NB4 (cell line): ENCODE results near the gene CATSPERB.

Source experiments
- DNase-seq: peaks from one replicate; pipeline ENCODE4 v3.0.0; 2010; ENCODE audit warnings: low read depth
- H3K4me3 ChIP-seq: one replicate; pipeline ENCODE4 v1.5.1; 2011; ENCODE audit warnings: mild to moderate bottlenecking, low read depth, low read length, moderate library complexity
- MYC ChIP-seq: IDR thresholded peaks from 2 replicates; pipeline ENCODE4 v1.6.1; 2011; ENCODE audit warnings: low read depth, low read length
- POLR2A ChIP-seq: IDR thresholded peaks from 2 replicates; pipeline ENCODE4 v1.6.1; 2011; ENCODE audit warnings: mild to moderate bottlenecking; ENCODE audit not compliant: insufficient read length; ENCODE audit errors: extremely low read depth
- TF ChIP-seq, protein P1 (sequence below): IDR thresholded peaks from one replicate; pipeline ENCODE4 v1.5.1; 2012; ENCODE audit warnings: low read depth, low read length
- TF ChIP-seq, protein P2 (sequence below): IDR thresholded peaks from 2 replicates; pipeline ENCODE4 v1.6.1; 2011; ENCODE audit warnings: low read depth, low read length

CATSPERB gene, protein sequence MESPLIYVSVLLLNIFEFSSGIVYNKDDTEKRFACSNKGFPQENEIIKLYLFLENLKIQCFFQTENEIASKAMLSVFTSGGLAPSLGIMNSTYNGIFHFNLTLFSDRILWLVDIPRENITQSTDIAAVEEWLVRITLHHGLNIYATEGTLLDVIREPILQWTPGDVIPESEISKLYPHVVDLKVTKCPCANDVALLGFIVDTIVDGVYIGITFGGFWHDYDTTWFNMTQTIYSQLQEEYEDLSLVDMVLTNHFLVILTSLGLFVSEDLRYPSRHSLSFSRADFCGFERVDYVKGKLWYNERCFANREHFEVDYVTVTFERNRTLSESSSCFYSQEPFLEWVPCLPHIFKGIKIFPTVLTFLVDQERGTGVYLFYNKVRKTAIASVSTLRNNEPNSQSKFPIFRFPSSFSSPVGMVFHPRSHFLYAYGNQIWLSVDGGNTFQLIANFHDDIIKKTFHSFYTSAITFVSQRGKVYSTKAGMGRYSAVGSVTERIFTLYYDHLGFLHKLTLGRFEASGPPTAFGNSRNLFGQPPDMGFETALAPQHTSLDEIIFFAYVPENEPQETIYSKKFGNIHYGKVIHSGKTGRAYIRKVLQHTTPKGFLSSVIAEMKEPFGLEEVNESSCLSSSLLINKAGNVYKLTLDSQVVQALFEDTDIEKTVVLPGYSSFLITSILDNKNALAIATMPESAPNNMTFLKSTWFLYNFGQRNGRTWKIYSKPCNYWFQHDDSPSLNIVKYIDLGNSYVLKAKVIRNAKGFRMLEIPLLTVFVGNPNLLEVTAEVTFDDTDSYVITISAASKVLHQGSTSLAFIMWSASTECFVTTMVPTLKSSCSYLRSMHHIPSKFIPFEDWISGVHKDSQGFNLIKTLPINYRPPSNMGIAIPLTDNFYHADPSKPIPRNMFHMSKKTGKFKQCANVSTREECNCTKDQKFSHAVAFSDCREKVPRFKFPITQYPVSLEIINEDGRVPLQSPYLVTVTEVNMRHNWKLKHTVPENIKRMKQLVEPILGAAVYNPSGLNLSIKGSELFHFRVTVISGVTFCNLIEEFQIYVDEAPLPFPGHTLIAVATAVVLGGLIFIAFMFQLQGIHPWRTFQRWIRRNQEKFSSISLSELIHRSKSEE

DNA sequence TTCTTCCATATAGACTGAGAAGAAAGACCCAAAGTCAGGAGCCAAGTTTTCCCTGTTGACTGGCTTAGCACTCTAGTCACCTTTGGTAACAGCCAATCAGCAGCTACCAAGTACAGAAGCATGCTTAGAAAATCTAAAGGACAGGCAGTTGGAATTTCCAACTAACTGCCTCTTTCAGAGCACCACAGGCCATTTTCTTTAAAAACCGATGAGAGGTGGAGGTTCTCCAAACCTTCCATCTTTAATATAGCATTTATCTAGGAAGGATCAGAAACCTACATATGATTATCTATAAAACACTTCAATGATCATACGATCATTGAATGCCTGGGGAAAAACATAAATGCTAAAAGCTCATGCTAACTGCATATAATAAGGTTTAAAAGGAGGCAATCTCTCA is at the start of gene CATSPERB:
TSS of gene CATSPERB (minus strand) at position 101 of the 400 bp plus-strand sequence. CDS start 2,607 bp downstream, outside the sequence.
- TF ChIP-seq MYC, result no peak
- TF ChIP-seq, protein P1, sequence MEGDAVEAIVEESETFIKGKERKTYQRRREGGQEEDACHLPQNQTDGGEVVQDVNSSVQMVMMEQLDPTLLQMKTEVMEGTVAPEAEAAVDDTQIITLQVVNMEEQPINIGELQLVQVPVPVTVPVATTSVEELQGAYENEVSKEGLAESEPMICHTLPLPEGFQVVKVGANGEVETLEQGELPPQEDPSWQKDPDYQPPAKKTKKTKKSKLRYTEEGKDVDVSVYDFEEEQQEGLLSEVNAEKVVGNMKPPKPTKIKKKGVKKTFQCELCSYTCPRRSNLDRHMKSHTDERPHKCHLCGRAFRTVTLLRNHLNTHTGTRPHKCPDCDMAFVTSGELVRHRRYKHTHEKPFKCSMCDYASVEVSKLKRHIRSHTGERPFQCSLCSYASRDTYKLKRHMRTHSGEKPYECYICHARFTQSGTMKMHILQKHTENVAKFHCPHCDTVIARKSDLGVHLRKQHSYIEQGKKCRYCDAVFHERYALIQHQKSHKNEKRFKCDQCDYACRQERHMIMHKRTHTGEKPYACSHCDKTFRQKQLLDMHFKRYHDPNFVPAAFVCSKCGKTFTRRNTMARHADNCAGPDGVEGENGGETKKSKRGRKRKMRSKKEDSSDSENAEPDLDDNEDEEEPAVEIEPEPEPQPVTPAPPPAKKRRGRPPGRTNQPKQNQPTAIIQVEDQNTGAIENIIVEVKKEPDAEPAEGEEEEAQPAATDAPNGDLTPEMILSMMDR, result no peak
- no peak for DNase-seq
- no peak within 1 kb of the TSS for H3K4me3 ChIP-seq

DNA sequence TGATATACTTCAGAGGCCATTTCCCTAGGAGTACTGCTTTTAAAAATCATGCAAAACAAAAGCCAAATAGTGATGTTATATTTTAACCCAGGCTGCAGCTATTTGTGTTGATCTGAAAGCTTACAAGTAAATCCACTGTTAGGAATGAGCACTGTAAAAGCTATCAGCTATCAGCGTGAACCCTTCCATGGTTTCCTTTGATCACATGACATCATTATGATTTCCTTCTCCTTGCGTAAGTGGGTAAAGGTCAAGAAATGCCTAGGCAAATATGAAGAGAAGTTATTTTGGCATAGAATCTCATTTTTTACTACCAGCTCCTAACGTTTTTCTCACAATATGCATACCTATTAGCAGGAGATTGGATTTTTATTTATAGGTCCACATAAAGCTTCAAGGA is 48.6 kb upstream of the CATSPERB start:
- H3K4me3 ChIP-seq, result no peak overlapping the region
- TF ChIP-seq, protein P1, result no peak
- TF ChIP-seq POLR2A, result no peak
- no peak for TF ChIP-seq MYC
- TF ChIP-seq, protein P2, sequence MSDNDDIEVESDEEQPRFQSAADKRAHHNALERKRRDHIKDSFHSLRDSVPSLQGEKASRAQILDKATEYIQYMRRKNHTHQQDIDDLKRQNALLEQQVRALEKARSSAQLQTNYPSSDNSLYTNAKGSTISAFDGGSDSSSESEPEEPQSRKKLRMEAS, result no peak
- peak; percentile 8 for DNase-seq

DNA sequence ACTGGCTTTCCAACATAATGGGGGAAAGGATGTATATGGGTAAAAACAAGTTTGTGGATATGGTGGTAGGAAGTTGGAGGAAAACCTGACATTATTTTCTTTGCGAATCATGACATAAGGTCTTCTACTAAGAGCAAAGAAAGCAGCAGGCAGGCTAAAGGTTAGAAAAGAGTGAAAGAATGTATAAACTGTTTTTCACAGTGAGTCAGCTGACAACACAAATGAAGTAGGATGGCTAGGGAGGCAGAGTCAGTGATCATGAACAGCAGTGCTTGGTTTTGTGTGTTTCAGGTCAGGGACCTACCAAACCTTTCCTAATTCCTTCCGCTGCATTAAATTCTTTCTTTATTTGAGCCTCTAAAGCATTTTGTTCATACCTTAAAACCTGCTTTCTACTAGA is 46.3 kb upstream of the CATSPERB start:
- DNase-seq, result no peak
- TF ChIP-seq, protein P1, result no peak
- no peak for TF ChIP-seq POLR2A
- no peak for TF ChIP-seq MYC
- TF ChIP-seq, protein P2, result no peak
- H3K4me3 ChIP-seq, result no peak overlapping the region

DNA sequence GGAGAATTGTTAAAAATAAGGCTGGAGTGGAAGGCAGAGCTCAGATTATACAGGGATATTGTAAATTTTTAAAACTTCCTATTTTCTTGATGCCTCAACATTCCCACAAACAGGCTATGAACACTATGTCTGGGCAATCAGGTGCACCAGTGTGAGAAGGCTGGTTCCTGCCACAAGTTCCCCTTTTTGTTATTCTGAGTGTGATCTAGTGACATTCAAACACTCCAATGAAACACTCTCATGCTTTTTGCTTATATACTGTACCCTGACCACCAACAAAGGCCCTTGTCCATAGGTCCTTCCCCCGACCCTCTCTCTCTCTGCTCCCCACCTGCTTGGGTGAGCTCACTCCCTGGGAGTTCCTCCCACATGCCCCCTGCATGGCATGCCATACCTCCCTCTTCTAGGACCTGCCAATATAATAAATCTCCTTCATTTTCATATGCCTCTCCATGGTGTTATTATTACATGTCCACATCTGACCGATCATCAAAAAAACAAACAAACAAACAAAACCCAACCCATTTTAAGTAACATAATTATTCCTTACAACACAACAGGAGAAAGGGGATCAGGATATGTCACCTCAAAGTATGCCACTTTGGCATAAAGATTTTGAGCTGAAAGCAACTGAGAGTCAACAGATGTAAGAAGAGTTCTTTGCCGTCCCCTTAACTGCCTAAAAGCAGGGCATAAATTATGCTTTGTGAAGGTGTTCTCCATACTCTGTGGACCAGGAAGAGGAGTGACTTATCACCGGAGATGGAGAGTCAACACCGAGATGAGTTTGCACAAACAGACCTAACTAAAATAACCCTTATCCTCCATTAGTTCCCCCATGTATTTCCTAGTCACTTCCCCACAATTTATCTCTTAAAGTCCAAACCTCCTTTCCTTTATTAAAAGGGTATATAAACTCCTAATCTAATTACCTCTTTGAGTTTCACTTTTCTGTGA is 42.5 kb upstream of the CATSPERB start:
- no peak for TF ChIP-seq MYC
- TF ChIP-seq, protein P1, result no peak
- TF ChIP-seq, protein P2, result no peak
- no peak for TF ChIP-seq POLR2A
- peak; percentile 12 for DNase-seq
- H3K4me3 ChIP-seq, result no peak overlapping the region

DNA sequence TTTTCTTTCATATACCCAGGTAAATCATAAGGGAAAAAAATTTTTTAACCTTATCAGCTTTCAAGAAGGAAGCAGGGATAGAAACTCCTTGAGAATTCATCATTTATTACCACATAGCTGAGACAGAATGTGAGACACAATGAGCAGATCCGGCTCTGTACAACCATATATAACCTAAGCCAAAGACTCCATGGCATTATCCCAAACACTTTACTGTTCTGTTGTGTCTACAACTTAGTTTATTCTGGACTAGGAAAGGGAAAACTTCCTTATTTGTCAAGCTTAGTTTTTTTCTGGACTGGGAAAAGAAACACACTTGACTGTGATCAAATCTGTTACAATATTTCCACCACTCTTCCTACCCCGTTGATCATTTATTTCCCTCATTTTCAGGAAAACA is 38.3 kb upstream of the CATSPERB start:
- TF ChIP-seq MYC (no peak), POLR2A (no peak)
- TF ChIP-seq, protein P2, result no peak
- TF ChIP-seq, protein P1, result no peak
- no peak overlapping the region for H3K4me3 ChIP-seq
- no peak for DNase-seq
